Kidney epithelial cell (primary cell): ENCODE results near the gene RCN1. TPM values are rescaled to one million over a fixed set of nuclear protein-coding genes. Genes with fewer than 3 reads are reported as not detected.
"Not testable (repeated sequence)": the region's sequence is repeated elsewhere in the genome, so short reads cannot be mapped to it uniquely, and the experiment has no call there.

ENCODE experiments used
- DNase-seq: peaks from one replicate; pipeline ENCODE4 v3.0.0-alpha.2; 2010; ENCODE audit warnings: low read depth
- H3K27me3 ChIP-seq: 2 replicates; pipeline ENCODE4 v1.6.0; 2011; ENCODE audit warnings: low read length; ENCODE audit not compliant: control insufficient read depth, insufficient read depth
- H3K36me3 ChIP-seq: 2 replicates; pipeline ENCODE4 v1.5.1; 2011; ENCODE audit warnings: low read length; ENCODE audit not compliant: control insufficient read depth, insufficient read depth
- H3K4me3 ChIP-seq: 2 replicates; pipeline ENCODE4 v1.5.1; 2011; ENCODE audit warnings: low read depth, mild to moderate bottlenecking, control low read depth, low read length
- total RNA-seq: library from RNA; depleted of rRNA; stranded (reverse); fragments of >200 nt; gene quantifications from 2 replicates; pipeline ENCODE4 v1.2.3, GENCODE V29; 2015
- TF ChIP-seq, protein P1 (sequence below): IDR thresholded peaks from 2 replicates; pipeline ENCODE4 v1.5.1; 2011; ENCODE audit warnings: mild to moderate bottlenecking, moderate library complexity, low read length, control low read depth, inconsistent platforms; ENCODE audit not compliant: insufficient read depth, poor library complexity, severe bottlenecking

The RCN1 gene
- total RNA-seq, 1 donor from 2014 or later: 177 TPM

GRCh38 chr11:32094923-32095322 is 4.0 kb downstream of the RCN1 start:
- Histone ChIP-seq H3K4me3 (no peak overlapping the region), H3K27me3 (no peaks in the 10 kb centered on the region), H3K36me3 (peaks cover 2% of the 10 kb centered on the region)
- DNase-seq: no peak
- TF ChIP-seq, protein P1, sequence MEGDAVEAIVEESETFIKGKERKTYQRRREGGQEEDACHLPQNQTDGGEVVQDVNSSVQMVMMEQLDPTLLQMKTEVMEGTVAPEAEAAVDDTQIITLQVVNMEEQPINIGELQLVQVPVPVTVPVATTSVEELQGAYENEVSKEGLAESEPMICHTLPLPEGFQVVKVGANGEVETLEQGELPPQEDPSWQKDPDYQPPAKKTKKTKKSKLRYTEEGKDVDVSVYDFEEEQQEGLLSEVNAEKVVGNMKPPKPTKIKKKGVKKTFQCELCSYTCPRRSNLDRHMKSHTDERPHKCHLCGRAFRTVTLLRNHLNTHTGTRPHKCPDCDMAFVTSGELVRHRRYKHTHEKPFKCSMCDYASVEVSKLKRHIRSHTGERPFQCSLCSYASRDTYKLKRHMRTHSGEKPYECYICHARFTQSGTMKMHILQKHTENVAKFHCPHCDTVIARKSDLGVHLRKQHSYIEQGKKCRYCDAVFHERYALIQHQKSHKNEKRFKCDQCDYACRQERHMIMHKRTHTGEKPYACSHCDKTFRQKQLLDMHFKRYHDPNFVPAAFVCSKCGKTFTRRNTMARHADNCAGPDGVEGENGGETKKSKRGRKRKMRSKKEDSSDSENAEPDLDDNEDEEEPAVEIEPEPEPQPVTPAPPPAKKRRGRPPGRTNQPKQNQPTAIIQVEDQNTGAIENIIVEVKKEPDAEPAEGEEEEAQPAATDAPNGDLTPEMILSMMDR: no peak

DNA sequence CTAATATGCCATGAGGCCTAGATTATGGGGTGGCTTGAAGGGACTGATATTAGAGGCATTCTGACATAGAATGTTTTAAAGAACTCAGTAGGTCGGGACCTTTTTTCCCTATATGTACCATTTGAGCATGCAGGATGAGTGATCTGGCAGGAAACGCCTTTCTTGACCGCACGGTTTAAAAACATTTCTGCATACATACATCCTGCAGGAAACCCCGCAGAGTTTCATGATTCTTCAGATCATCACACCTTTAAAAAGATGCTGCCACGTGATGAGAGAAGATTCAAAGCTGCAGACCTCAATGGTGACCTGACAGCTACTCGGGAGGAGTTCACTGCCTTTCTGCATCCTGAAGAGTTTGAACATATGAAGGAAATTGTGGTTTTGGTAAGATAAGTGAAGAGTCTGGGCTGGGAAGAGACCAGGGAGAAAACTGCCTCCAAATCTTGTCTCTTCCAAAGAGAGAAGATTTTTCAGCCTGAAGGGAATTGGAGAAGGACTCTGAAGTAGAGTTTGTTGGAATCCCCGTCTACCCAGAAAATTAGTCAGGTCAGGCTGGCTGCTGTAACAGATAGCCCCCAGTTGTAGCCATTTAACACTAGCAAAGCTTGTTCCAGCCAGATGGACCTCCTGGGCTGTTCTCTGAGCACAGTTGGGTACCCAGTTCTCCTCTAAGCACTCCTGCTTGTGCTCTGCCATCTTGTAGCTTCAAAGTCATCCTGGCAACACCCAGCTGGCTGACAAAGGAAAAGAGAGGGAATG is 7.4 kb downstream of the RCN1 start:
- Histone ChIP-seq H3K4me3 (no peak overlapping the region), H3K36me3 (peaks cover 5% of the 10 kb centered on the region), H3K27me3 (no peaks in the 10 kb centered on the region)
- DNase-seq: no peak
- TF ChIP-seq, protein P1: no peak

DNA sequence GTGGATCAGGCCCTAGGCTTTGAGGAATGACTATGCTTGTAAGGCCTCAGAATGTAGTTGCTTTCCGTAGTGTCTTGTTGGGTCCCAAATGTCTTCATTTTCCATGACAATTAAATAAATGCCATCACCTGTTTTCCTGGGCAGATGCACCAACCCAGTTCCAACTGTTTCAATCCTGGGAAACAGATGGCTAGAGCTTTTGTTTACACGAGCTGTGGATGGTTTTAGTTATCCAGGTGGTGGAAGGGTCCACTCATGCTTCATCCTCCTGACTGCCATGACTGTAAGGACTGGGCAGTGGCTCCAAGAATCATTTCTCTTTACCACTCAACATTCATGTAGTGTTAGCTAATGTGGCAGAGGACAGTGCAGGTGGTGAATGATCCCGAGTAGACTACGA is 8.6 kb downstream of the RCN1 start:
- Histone ChIP-seq H3K27me3 (no peaks in the 10 kb centered on the region), H3K4me3 (no peak overlapping the region), H3K36me3 (peaks cover 5% of the 10 kb centered on the region)
- TF ChIP-seq, protein P1: no peak
- no peak for DNase-seq

- TF ChIP-seq, protein P1: no peak
- Histone ChIP-seq H3K4me3 (no peak overlapping the region), H3K36me3 (peaks cover 5% of the 10 kb centered on the region), H3K27me3 (no peaks in the 10 kb centered on the region)
- DNase-seq: no peak
These were observed 9.6 kb downstream of the RCN1 start for GRCh38 chr11:32100495-32100894.

DNA sequence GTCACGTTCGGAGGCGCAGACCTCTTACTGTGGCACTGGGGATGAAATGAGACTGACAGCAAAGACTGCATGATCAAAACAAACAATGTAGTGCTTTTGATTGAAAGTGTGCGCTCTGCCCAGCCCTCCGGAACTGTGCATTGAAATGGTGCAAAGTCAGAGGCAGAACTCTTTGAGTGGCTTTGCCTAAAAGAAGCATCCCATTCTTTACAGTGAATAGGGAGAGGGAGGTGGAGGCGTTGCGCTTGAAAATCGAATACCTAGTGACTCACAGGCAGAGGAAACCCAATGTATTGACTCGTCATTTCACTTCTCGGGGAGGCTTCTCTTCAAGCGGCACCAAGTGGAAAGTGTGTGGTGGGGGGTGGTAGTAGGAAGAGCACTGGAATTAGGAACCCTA is 10.9 kb downstream of the RCN1 start:
- TF ChIP-seq, protein P1: no peak
- Histone ChIP-seq H3K4me3 (no peak overlapping the region), H3K36me3 (peaks cover 5% of the 10 kb centered on the region), H3K27me3 (no peaks in the 10 kb centered on the region)
- DNase-seq: no peak

DNA sequence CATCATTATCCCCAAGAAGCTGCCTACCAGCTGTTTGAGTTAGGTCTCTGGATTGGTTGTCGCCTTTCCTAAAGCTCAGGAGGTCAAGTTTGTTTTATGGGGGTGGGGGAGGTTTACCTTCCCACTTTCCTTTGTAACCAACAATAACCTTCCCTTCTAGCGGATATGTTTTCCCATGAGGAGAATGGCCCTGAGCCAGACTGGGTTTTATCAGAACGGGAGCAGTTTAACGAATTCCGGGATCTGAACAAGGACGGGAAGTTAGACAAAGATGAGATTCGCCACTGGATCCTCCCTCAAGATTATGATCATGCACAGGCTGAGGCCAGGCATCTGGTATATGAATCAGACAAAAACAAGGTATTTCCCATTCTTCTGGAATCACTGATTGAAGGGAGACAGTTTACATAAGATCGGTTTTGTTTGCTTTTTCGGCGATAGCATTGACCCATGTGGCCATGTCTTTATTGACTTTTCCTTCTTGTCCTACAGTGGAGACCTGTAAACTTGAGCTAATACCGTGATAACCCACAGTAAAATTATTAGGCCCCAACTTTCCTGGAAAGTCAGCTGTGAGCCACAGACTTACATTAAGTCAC is 12.3 kb downstream of the RCN1 start:
- not testable (repeated sequence) for H3K27me3 ChIP-seq, DNase-seq, H3K4me3 ChIP-seq, H3K36me3 ChIP-seq
